ENCODE data around the gene MEG3.

Gene MEG3

DNA sequence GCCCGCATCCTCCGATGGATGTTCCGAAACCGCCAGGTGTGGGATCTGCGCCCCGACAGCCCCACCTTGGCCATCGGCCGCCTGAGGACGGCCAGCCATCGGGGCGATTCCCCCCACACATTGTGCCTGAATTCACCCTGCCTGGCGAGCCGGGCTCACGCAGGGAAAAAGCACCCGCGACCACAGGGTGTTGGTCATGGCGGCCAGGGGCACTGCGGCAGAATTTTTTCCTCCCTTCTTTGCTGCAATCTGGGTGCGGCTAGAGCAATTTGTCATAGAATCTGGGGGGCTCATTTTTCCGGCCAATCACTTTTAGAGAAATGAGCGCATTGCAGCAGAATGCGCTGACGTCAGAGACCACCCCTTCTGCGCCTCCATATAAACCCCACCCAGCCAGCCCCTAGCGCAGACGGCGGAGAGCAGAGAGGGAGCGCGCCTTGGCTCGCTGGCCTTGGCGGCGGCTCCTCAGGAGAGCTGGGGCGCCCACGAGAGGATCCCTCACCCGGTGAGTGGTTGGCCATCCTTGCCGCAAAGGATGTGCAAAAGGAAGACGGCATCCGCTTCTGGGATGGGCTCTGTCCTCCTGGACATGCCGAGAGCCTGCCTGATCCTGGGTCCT lies at the start of gene MEG3:
TSS of gene MEG3 (plus strand) at position 406 of the 619 bp plus-strand sequence.
- DNase-seq = no peak

DNA sequence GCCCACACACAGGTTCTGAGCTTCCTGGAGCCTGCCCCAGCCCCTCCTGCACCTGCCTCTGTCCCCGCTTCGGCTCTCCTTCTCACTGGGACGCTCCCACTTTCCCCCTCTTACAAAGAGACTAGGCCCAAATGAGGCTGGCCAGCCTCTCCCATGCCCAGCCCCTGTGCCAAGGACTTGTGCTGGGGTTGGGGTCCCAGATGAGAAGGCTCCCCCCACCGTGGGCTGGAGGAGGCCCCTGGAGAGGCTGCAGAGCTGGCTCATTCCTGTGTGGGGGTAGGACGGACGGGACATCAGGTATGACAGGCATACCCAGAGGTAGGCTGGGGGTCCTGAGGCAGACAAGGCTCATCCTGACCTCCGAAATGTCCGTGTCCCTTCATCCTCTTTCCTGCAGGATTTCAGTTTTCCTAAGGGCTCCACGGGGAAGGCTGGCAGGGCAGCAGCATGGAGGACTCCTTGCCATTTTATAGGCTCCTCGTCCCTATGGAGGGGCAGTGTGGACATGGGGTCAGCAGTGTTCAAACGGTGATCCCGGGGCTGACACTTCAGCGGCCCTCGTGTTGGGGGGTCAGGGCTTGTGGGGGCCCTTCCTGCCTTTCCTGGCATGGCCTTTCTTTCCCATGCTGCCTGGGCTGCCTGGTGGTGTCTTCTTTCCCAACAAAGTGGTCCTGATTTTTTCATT lies 49.1 kb upstream of the MEG3 start:
- DNase-seq = no peak

DNA sequence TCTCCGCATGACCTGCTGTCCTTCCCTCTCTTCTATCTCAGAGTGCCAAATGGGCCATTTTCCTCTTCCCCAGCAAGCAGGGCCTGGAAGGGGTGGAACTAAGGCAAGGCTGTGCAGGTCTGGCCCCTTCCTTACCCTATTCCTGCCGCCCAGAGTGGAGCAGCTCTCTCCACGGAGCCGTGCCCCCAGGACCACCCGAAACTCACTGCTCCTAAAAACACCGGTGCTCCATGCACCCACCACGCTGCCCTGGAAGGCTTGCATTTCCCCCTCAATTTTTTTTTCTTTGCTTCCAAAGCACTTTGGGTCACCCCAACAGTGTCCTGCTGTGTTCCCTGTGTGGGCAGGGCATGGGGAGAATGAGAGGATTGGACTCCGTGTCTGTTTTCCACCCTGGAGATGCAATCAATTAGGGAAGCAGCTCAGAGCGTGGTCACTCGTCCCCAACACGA lies 48.5 kb upstream of the MEG3 start:
- no peak for DNase-seq

DNA sequence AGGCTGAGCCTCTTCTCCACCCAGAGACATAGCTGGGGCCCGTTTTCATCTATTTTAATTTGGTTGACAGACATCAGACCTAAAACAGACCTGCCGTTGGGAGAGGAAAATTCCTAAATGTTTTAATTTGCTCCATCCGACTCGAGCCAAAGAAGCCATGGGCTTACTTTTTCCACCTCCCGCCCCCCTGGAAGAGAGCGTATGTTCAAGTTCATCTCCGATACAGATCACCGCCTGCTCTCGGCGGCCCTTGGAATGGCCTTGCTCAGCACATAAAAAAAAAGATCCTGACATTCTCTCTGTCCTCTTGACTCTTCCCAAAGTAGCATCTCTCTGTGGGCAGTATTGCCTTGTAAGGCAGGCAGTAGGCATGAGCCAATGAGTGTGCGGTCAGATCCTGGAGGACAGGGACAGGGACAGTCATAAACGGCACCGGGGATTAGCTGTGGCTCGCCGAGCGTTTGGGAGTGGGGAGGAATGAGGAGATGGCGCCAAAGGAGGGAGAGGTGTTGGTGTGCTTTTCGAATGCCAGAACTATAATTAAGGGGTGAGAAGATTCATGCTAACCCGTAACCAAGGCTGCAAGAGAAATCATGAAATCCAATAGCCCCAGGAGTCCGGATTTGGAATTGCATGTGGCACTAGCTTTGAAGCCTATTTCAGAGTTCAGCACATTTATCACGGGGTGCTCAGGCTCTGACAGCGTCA lies 47.9 kb upstream of the MEG3 start:
- DNase-seq = no peak

DNA sequence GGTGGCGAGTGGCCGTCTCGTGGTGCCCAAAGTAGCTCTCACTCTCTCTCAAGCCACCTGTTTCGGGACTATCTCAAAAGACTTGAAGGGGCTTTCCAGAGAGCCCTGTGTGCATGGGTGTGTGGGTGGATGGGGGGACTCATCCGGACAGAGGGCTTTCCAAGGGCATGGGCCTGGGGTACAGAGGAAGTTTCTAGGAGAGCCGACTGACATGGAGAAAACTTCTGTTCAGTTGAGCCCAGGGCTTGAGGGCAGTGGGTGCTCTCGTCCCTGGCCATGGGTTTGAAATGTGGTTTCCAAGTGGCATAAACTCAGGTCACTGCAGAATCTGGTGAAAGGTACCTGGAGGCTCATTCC lies 47.4 kb upstream of the MEG3 start:
- no peak for DNase-seq

DNA sequence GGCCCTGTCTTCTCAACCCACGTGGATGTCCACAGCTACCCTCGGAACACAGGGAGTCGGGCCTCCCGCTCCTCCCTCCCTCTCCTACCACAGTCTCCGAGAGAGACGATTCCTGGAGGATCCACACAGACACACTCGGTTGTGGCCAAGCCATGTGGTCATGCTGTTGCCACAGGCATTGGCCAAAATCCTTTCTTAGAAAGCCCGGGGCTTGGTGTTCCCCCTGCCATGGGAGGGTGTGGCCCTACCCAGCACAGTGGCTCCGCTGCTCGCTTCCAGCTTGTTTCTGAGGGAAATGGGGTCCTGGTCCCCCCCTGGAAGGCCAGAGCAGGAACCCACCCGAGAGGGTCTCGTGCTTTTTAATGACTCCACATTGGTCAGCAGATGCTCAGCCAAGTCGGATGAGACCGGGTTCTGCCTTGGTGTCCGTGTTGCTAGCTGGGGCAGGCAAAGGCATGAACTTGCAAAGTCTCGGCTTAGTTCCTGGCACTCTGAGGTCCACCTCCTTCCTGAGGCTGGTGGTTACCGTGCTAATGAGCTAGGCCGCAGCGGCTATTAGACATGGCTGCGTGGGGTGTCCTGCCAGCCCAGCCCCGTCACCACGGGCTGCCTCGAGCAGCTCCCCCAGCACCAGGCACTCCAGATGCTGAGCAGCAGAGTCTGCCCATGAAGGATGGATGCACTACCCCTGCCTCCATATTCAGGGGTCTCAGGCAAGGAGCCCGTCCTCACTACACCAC lies 46.8 kb upstream of the MEG3 start:
- no peak for DNase-seq

DNA sequence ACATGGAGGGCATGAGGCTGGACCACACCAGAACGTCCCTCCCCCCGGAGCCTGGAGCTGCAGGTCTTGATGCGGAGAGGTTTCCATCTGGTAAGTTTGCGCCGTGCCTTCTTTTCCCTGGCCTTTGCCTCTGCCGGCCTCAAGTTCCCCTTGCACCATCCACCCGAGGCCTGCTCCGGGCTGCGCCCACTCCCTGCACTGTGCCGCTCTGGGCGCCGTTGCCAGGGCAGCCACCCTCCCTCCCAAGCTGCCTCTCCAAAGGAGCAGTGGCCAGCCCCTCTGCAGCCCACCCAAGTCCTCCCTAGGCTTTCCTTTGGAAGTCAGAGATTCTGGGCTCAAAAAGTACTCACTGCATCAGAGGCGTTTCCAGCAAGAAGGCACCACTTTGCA lies 46.2 kb upstream of the MEG3 start:
- no peak for DNase-seq

DNA sequence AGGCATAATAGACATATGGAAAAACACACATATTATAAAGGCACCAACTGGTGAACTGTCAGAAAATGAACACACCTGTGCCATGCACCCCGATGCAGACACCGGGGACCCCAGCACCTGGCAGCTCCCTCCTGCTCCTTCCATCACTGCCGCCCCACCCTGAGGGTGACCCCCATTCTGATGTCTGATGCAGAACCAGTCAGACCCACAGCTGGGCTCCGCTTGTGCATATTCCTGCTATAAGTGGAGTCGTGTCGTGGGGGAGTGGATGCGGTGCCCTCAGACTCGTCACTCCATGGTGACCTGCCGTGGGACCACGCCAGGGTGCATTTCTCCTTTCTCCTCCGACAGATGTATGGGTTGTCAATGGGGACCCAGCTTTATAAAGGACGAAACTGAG lies 45.7 kb upstream of the MEG3 start:
- DNase-seq = no peak

DNA sequence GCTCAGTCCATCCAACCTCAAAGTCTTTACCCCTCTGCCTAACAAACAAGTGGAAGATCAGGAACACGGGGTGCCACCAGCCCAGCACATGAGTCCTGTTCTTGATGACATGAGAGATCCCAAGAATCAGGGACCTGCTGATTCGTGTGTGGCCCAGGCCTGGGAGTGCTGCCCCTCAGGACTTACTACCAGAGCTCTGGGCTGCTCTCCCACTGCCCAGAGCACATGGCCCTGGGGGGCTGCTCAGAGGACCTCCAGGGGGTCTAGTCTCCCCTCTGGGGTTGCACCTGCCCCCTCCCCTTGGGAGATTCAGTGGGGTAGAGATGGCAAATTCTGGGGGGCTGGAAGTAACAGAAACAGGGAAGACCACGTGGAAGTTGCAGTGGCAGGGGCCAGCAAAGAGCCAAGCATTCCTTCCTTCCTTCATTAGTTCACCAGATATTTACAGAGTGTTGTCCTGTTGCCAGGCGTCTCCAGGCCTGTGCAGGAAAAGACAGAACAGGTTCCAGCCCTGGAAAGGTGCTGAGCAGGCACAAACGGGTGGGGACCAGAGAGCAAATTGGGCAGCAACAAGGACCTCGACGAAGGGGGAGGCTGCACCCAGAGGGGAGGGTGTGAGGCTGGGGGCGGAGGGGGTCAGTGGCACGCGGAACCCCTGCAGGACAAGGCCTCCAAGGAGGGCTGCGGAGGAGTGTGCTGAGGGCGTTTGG lies 45.1 kb upstream of the MEG3 start:
- no peak for DNase-seq

DNA sequence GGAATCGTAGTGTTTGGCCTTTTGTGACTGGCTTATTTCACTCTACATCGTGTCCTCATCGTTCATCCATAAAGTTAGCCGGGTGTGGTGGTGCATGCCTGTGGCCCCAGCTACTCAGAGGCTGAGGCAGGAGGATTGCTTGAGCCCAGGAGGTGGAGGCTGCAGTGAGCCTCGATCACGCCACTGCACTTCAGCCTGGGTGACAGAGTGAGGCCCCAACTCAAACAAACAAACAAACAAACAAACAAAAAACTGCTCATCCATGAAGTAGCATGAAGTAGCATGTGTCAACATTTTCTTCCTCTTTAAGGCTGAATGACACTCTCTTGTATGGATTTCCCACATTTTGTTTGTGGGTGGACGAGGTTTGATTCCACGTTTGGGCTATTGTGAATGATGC lies 44.0 kb upstream of the MEG3 start:
- no peak for DNase-seq

DNA sequence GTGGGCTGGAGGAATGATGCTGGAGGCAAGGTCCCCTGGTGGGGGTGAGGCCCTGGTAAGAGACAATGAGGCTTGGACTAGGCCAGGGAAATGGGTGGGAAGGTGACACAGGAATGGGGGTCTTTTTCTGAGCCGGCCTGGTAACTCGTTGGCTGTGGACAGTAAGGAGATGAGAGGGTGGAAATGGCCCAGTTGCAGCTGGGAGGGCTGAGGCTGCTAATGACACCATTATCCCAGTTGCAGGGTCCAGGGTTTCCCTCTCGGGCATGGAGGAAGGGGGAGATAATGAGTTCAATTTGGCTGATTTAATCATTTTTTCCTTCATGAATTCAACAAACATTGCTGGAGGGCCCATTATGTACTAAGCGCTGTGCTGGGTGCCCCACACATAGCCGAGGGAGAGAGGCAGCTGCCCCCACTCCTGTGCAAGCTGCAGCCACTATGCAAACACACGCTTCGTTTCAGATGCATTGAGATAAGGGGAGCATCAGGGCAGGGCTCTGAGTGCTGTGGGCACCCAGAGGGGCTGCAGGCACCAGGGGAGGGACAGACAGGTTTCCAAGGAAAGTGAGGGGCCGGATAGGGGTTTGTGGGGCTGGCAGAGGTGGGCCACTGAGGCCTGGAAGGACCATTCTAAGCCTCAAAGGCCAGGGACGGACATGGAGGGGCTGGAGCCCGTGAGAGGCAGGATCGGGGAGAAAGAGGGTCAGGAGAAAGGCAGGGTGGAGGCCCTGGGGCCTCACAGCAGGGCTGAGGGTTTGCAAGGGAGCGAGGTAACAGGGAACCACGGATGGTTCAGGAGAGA lies 43.2 kb upstream of the MEG3 start:
- DNase-seq = no peak

DNA sequence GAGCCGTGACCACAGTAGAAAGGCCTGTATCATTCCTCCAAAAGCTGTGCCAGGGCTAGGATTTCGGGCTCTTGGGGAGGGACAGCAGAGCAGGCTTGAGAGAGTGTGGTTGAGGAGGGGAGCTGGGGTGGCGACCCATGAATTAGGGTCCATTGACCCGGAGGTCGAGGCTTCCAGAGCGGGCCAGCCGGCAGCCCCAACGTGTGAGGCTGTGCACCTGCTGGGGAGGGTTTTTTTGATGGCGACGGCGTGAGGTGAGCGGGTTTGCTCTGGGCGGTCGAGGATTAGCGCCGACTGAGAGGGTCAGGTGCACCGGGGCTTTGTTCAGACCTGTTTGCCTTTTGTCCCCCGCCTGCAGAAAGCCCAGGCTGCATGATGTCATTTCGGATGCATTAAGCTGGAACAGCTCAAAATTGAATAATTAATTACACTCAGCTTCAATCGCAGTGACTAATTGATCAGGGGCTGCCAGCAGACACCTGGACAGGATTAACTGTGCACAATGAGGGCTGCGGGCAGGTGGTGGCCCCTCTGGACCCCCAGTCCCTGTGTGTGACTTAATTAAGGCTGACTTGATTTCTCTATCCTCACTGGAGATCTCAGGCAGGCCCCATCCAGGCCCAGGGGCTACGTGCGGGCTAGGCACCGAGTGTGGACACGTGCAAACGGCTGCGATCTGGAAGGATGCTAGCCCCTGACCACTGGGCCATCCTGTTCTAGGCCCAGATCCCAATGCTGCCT lies 42.1 kb upstream of the MEG3 start:
- no peak for DNase-seq

DNA sequence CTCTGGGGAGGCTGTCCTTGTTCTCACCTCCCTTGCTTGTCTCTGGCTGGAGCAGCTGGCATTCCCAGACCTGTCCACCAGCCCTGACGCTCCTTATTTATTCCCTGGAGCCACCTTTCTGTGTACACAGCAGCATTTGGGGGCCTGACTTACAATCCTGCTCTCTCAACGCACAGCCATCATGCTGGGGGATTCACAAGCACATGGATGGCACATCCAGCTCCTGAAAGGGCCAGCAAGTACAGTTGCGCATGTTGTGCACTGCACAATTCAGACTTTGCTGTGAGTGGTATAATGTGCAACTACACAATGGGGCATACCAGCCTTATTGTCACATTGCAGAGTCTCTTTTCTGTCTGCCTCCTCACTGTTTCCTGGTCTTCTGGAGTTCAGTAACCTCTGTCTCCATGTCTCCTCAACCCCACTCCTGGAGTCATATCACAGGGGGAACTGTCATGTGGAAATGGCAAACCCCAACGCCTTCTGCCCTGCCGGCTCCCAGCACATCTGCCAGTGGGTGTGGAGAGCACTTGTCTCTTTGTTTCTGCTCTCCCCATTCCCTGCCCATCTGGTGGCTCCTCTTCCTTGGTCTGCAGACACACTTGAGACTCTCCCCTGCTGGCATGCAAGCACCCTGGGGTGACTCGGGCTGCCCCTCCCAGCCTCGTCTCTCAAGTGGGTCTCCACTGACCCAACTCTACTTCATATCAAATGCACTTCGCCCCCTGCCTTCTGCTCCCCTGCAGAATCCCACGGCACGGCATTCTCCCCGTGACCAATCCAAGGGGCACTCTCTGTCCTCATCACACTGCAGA lies 41.2 kb upstream of the MEG3 start:
- no peak for DNase-seq

DNA sequence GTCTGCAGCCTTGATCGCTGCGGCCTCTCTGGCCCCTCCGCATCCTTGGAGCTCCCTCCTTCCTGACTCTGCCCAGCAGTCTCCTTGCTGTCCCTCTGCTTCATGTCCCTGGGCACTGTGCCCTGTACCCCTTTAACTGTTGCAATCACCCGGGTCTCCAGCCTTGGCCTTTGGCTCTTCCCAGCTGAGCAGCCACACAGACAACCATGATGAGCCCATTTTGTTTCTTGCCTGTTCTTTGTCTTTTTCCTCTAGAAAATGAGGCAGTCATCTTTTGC lies 40.6 kb upstream of the MEG3 start:
- no peak for DNase-seq

DNA sequence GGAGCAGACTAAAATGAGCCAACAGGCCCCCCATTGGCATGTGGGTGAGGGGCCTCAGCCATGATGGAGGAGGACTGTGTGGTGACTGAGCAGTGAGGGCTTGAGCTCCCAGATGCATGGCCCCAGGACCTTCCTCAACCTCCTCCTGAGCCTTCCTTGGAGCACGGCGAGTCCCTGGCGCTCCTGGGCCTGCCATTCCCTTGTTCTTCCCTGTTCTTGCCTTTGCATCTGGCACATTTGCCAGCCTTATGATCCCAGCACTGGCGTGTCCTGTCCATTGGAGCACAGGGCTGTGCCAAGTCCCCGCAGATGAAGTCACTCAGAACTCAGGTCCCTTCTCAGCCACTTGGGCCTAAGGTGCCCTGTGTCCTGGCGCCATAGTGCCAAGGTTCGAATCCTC lies 40.3 kb upstream of the MEG3 start:
- DNase-seq = no peak

DNA sequence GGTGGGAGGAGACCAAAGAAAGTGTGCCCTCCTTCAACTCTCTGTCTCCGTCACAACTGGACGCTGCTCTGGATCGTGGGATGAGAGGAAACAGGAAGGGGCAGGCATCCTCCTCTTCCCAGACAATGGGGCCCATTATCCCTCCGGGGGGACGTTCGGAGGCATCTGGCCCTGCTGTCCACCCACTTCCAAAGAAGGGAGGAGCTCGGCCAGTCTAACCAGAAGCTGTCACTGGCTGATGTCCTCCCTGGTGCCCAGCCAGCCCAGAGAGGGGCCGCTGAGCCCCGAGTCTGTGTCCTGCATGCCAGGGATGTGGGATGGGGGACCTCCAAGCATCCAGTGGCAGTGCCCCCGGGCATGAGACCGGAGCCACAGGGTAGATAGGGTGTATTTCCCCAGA lies 39.8 kb upstream of the MEG3 start:
- DNase-seq = no peak

DNA sequence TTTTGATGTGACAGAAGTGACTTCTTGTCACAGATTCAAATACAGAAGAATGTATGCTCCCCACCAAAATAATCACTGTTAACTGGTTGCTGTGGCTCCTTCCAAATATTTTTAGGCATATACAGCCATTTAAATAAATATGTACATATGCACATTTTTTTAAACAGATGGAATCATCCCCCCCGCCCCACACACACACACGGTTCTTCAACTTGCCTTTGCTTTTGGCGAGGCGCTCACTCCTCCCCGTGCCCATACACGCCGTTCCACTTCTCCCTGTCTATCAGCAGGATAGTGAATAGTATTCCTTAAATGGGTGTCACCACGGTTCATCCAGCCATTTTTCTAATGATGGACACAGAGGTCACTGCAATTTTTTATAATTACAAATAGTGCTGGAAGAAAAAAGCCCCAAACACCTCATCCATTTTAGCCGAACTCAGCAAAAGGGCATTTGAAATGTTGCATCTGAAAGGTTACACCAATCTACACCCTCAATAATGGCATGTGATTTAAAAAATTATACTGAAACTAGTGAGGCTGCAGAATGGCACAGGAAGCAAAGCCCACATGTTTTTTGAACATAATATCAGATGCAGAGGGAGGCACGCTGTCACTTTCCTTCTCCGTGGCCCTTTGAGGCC lies 39.2 kb upstream of the MEG3 start:
- no peak for DNase-seq

DNA sequence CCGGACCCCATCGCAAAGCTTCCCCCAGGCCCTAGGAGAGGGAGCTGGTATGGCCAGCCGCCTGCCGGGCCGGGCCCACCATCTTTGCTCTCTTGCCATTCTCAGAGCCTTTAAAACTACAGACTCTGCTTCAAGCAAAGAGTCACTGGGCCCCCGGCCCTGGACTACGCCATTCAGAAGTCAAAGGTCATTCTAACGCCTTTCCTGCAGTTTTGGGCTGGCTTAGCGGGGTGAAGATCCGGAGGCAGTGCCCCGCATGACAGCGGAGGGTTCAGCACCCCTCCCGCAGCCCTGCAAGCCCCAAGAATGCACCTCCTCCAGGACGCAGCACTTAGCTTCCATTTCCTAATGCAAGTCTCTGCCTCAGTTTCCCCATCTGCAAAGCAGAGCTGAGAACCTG lies 38.3 kb upstream of the MEG3 start:
- DNase-seq = no peak

DNA sequence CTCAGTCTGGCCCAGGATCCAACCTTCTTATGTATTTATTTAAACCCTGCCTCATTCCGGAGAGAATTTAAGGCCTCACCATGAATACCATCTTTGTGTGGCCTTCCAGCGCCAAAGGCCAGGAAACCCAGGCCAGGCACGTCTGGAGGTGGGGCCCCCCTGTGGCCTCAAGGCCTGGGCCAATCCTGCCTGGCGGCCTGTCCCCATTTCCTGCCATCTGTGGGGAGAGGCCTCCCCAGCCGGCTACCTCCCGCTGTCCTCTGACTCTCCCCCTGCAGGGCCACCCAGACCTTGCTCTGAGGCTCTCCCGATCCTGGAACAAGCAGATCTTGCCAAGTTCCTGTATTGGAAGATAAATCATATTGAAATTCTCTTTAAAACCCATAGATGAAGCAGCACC lies 37.4 kb upstream of the MEG3 start:
- no peak for DNase-seq

DNA sequence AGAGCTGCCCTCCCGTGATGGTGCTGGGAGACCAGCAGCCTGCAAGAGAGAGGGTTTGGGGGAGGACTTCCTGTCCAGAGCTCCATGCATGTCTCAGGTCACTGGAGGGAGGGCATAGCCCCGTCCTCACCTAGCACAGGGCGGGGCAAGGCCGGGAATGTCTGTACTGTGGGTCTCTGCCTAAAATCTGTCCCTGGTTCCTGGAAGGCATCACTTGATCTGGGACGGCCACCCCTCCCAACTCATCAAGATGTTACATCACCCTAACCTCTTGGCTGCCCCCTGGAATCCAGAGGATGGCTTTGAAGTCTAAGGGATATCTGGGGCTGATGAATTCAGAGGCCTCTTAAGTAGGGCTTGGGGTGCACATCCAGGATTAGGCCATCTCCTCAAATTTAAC lies 37.0 kb upstream of the MEG3 start:
- DNase-seq = no peak
